IMR-90 (cell line): ENCODE data around the gene ADAP2. TPM values are rescaled to one million over a fixed set of nuclear protein-coding genes. Genes with fewer than 3 reads are reported as not detected.

ENCODE experiments used
- ATAC-seq: fragments of 200-7000 bp; cut with Tn5 transposase; 2 replicates; pipeline ENCODE4 v1.9.1; 2020; ENCODE audit warnings: low read depth, mild to moderate bottlenecking, moderate library complexity
- BruUV-seq: library from RNA; stranded (reverse); fragments of 400-500 nt; replicated peaks from 2 replicates; lab custom pipeline; 2021; lab: Mats Ljungman, UMichigan
- CTCF ChIA-PET: fragments of 300-600 bp; formaldehyde crosslinking; extraction: SDS; loops from one replicate; lab custom pipeline; 2021; ENCODE audit warnings: antibody characterized with exemption; lab: Yijun Ruan, JAX
- POLR2A ChIA-PET: fragments of 300-600 bp; sonication (Branson Sonifier 250); formaldehyde crosslinking; loops from one replicate; lab custom pipeline; 2022; ENCODE audit warnings: antibody characterized with exemption; ENCODE audit not compliant: unreplicated experiment; lab: Charles Lee
- DNase-seq: peaks from one replicate; pipeline ENCODE4 v3.0.0; 2013
- H2AFZ ChIP-seq: replicated peaks from 2 replicates; pipeline ENCODE3; 2013; ENCODE audit warnings: low read length, mild to moderate bottlenecking; ENCODE audit not compliant: poor library complexity
- H2AK5ac ChIP-seq: 2 replicates; pipeline ENCODE4 v1.6.1; 2013; ENCODE audit warnings: low read depth, low read length, inconsistent platforms
- H2AK9ac ChIP-seq: replicated peaks from 2 replicates; pipeline ENCODE3; 2013; ENCODE audit warnings: mild to moderate bottlenecking, low read depth, low read length, moderate library complexity; ENCODE audit not compliant: poor library complexity
- H2BK120ac ChIP-seq: 2 replicates; pipeline ENCODE4 v1.6.1; 2013; ENCODE audit warnings: low read depth, low read length, inconsistent platforms
- H2BK15ac ChIP-seq: 3 replicates; pipeline ENCODE4 v1.6.1; 2013; ENCODE audit warnings: low read depth, low read length, inconsistent platforms
- H2BK20ac ChIP-seq: 2 replicates; pipeline ENCODE4 v1.6.1; 2013; ENCODE audit warnings: low read depth, mild to moderate bottlenecking, inconsistent platforms, low read length, moderate library complexity
- H2BK5ac ChIP-seq: 2 replicates; pipeline ENCODE4 v1.6.1; 2013; ENCODE audit warnings: mild to moderate bottlenecking, low read depth, low read length, inconsistent platforms; ENCODE audit not compliant: poor library complexity, severe bottlenecking
- H3K14ac ChIP-seq: replicated peaks from 2 replicates; pipeline ENCODE4 v1.6.1; 2013; ENCODE audit warnings: low read depth, low read length, inconsistent platforms
- H3K18ac ChIP-seq: 2 replicates; pipeline ENCODE4 v1.6.1; 2013; ENCODE audit warnings: low read depth, low read length, control low read depth
- H3K23ac ChIP-seq: 2 replicates; pipeline ENCODE4 v1.6.1; 2013; ENCODE audit warnings: low read depth, low read length, inconsistent platforms
- H3K27ac ChIP-seq: 2 replicates; pipeline ENCODE4 v1.5.1; 2013; ENCODE audit warnings: mild to moderate bottlenecking, control low read depth, low read length; ENCODE audit not compliant: insufficient read depth
- H3K27me3 ChIP-seq: 2 replicates; pipeline ENCODE4 v1.6.1; 2013; ENCODE audit warnings: low read length; ENCODE audit not compliant: control insufficient read depth, insufficient read depth
- H3K36me3 ChIP-seq: 2 replicates; pipeline ENCODE4 v1.6.1; 2013; ENCODE audit warnings: low read length, mixed read lengths; ENCODE audit not compliant: control insufficient read depth, insufficient read depth
- H3K4ac ChIP-seq: 2 replicates; pipeline ENCODE4 v1.6.1; 2013; ENCODE audit warnings: low read depth, low read length, inconsistent platforms
- H3K4me1 ChIP-seq: 2 replicates; pipeline ENCODE4 v1.6.1; 2013; ENCODE audit warnings: low read length, mixed read lengths; ENCODE audit not compliant: control insufficient read depth, insufficient read depth
- H3K4me2 ChIP-seq: 2 replicates; pipeline ENCODE4 v1.6.1; 2013; ENCODE audit warnings: low read depth, mild to moderate bottlenecking, control low read depth, low read length, moderate library complexity
- H3K4me3 ChIP-seq: 2 replicates; pipeline ENCODE4 v1.5.1; 2013; ENCODE audit warnings: low read depth, mild to moderate bottlenecking, control low read depth, low read length, moderate library complexity; ENCODE audit not compliant: insufficient read depth
- H3K56ac ChIP-seq: 2 replicates; pipeline ENCODE4 v1.6.1; 2013; ENCODE audit warnings: low read length, inconsistent platforms; ENCODE audit not compliant: insufficient read depth; ENCODE audit errors: extremely low read depth
- H3K79me1 ChIP-seq, 2 experiments: 2 replicates each; pipeline ENCODE4 v1.6.1; 2013; ENCODE audit warnings: low read length in 2 of 2, inconsistent platforms in 1 of 2, low read depth in 1 of 2
- H3K9ac ChIP-seq: 2 replicates; pipeline ENCODE4 v1.6.1; 2013; ENCODE audit warnings: low read depth, low read length, control low read depth
- H3K9me1 ChIP-seq: 2 replicates; pipeline ENCODE4 v1.6.1; 2013; ENCODE audit warnings: low read length, inconsistent platforms; ENCODE audit not compliant: insufficient read depth
- H3K9me3 ChIP-seq: 2 replicates; pipeline ENCODE4 v1.6.1; 2013; ENCODE audit warnings: low read length; ENCODE audit not compliant: control insufficient read depth, insufficient read depth
- H4K20me1 ChIP-seq: 2 replicates; pipeline ENCODE4 v1.6.1; 2013; ENCODE audit warnings: low read length, inconsistent platforms; ENCODE audit not compliant: insufficient read depth
- H4K5ac ChIP-seq: 2 replicates; pipeline ENCODE4 v1.6.1; 2013; ENCODE audit warnings: mild to moderate bottlenecking, low read depth, low read length, control low read depth
- H4K8ac ChIP-seq, 2 experiments: 2 replicates each; pipeline ENCODE4 v1.6.1; 2013; ENCODE audit warnings: low read depth in 2 of 2, low read length in 2 of 2, control low read depth in 1 of 2, inconsistent platforms in 1 of 2
- H4K91ac ChIP-seq: 2 replicates; pipeline ENCODE4 v1.6.1; 2013; ENCODE audit warnings: low read depth, low read length, inconsistent platforms; ENCODE audit not compliant: insufficient read depth
- BHLHE40 ChIP-seq: fragments of 150-350 bp; IDR thresholded peaks from 2 replicates; pipeline ENCODE4 v1.6.1; 2016; ENCODE audit warnings: mild to moderate bottlenecking, low read depth, low read length
- CEBPB ChIP-seq: IDR thresholded peaks from 2 replicates; pipeline ENCODE4 v1.6.1; 2012; ENCODE audit warnings: low read depth, low read length, improper control_type of control experiment
- CHD1 ChIP-seq: IDR thresholded peaks from 2 replicates; pipeline ENCODE4 v1.6.1; 2012; ENCODE audit warnings: low read depth, low read length, improper control_type of control experiment
- FOS ChIP-seq: fragments of 150-350 bp; IDR thresholded peaks from 2 replicates; pipeline ENCODE4 v1.6.1; 2016; ENCODE audit warnings: low read depth, low read length
- MAFK ChIP-seq: IDR thresholded peaks from 2 replicates; pipeline ENCODE4 v1.6.1; 2012; ENCODE audit warnings: low read depth, low read length, improper control_type of control experiment
- MAZ ChIP-seq: IDR thresholded peaks from 2 replicates; pipeline ENCODE4 v1.6.1; 2012; ENCODE audit warnings: low read depth, mild to moderate bottlenecking, low read length, improper control_type of control experiment, moderate library complexity, borderline replicate concordance
- MXI1 ChIP-seq: IDR thresholded peaks from 2 replicates; pipeline ENCODE4 v1.6.1; 2012; ENCODE audit warnings: low read depth, mild to moderate bottlenecking, low read length, moderate library complexity, borderline replicate concordance
- NFE2L2 ChIP-seq: fragments of 150-350 bp; IDR thresholded peaks from 2 replicates; pipeline ENCODE4 v1.6.1; 2016; ENCODE audit warnings: low read depth, mild to moderate bottlenecking, low read length
- POLR2A ChIP-seq: IDR thresholded peaks from 2 replicates; pipeline ENCODE4 v1.6.1; 2012; ENCODE audit warnings: mild to moderate bottlenecking, low read depth, low read length
- RAD21 ChIP-seq: IDR thresholded peaks from 2 replicates; pipeline ENCODE4 v1.6.1; 2012; ENCODE audit warnings: low read length, improper control_type of control experiment
- RCOR1 ChIP-seq: IDR thresholded peaks from 2 replicates; pipeline ENCODE4 v1.6.1; 2012; ENCODE audit warnings: mild to moderate bottlenecking, low read length, improper control_type of control experiment; ENCODE audit not compliant: insufficient replicate concordance
- RFX5 ChIP-seq: IDR thresholded peaks from 2 replicates; pipeline ENCODE4 v1.8.0; 2012; ENCODE audit warnings: low read depth, mild to moderate bottlenecking, low read length, moderate library complexity
- SMC3 ChIP-seq: fragments of 150-350 bp; IDR thresholded peaks from 2 replicates; pipeline ENCODE4 v1.6.1; 2016; ENCODE audit warnings: low read depth, mild to moderate bottlenecking, antibody characterized with exemption, low read length, moderate library complexity
- WGBS, 2 experiments: methylation state at CpG; one replicate each; pipeline versions ENCODE4 v1.1.5 to v1.1.7; 2013; ENCODE audit warnings: missing lambda C conversion rate in 2 of 2; ENCODE audit not compliant: insufficient read length in 1 of 2; ENCODE audit errors: extremely low coverage in 2 of 2; 5-methylcytosine and 5-hydroxymethylcytosine counted together
- dilution Hi-C: fragments of 300-500 bp; cut with HindIII; formaldehyde crosslinking; loops from one replicate; pipeline ENCODE4 v1.14.3; 2018; ENCODE audit warnings: low sequenced_read_pairs; ENCODE audit not compliant: unreplicated experiment
- in situ Hi-C: fragments of 300-500 bp; cut with MboI; formaldehyde crosslinking; loops from 3 replicates; pipeline ENCODE4 v1.14.3; 2019; ENCODE audit warnings: low sequenced_read_pairs, inconsistent platforms, mixed read lengths
- intact Hi-C: fragments of 100-400 bp; cut with micrococcal nuclease; formaldehyde crosslinking; loops from 2 replicates; pipeline ENCODE4 v1.10.0; 2022
- polyA plus RNA-seq, 3 experiments: library from polyadenylated mRNA; depleted of rRNA; stranded (reverse); fragments of >200 nt; gene quantifications; 2 replicates each; pipeline ENCODE4 v1.2.3, GENCODE V29; 2012; ENCODE audit warnings: low replicate concordance in 1 of 3
- total RNA-seq: library from RNA; depleted of rRNA; stranded (reverse); fragments of >200 nt; gene quantifications from 2 replicates; pipeline ENCODE4 v1.2.3, GENCODE V29; 2012
- TF ChIP-seq, protein P1 (sequence below): fragments of 150-350 bp; IDR thresholded peaks from 2 replicates; pipeline ENCODE4 v1.6.1; 2017; ENCODE audit warnings: mild to moderate bottlenecking, antibody characterized with exemption, low read length, low read depth
- TF ChIP-seq, protein P2 (sequence below): fragments of 150-350 bp; IDR thresholded peaks from 2 replicates; pipeline ENCODE4 v1.6.1; 2016; ENCODE audit warnings: low read depth, mild to moderate bottlenecking, low read length, moderate library complexity, borderline replicate concordance
- TF ChIP-seq, protein P3 (sequence below): conservative IDR thresholded peaks from 2 replicates; pipeline ENCODE4 v1.5.1; 2012; ENCODE audit warnings: mild to moderate bottlenecking, low read depth, low read length, improper control_type of control experiment

ADAP2 gene
- total and polyA plus RNA-seq, 2 of the 4 experiments (the other 2 are of a cell fraction), result 0.90 to 1.2 TPM

DNA sequence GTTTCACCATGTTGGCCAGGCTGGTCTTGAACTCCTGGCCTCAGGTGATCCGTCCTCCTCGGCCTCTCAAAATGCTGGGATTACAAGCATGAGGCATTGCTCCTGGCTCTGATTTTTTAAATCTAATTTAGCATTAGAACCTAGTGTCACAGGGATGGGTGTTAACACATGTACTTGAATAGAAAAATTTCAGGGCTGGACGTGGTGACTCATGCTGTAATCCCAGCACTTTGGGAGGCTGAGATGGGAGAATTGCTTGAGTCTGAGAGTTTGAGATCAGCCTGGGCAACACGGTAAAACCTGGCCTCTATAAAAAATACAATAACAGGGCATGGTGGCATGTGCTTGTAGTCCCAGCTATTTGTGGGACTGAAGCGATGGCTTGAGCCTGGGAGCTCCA is 43.1 kb downstream of the ADAP2 start:
- TF ChIP-seq SMC3 (no peak), POLR2A (no peak), MAFK (no peak), MXI1 (no peak), FOS (no peak), RCOR1 (no peak), RFX5 (no peak), CEBPB (no peak), RAD21 (no peak), NFE2L2 (no peak), BHLHE40 (no peak), MAZ (no peak), CHD1 (no peak)
- TF ChIP-seq, protein P1, sequence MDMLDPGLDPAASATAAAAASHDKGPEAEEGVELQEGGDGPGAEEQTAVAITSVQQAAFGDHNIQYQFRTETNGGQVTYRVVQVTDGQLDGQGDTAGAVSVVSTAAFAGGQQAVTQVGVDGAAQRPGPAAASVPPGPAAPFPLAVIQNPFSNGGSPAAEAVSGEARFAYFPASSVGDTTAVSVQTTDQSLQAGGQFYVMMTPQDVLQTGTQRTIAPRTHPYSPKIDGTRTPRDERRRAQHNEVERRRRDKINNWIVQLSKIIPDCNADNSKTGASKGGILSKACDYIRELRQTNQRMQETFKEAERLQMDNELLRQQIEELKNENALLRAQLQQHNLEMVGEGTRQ, result no peak
- TF ChIP-seq, protein P2, sequence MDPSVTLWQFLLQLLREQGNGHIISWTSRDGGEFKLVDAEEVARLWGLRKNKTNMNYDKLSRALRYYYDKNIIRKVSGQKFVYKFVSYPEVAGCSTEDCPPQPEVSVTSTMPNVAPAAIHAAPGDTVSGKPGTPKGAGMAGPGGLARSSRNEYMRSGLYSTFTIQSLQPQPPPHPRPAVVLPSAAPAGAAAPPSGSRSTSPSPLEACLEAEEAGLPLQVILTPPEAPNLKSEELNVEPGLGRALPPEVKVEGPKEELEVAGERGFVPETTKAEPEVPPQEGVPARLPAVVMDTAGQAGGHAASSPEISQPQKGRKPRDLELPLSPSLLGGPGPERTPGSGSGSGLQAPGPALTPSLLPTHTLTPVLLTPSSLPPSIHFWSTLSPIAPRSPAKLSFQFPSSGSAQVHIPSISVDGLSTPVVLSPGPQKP, result no peak
- TF ChIP-seq, protein P3, sequence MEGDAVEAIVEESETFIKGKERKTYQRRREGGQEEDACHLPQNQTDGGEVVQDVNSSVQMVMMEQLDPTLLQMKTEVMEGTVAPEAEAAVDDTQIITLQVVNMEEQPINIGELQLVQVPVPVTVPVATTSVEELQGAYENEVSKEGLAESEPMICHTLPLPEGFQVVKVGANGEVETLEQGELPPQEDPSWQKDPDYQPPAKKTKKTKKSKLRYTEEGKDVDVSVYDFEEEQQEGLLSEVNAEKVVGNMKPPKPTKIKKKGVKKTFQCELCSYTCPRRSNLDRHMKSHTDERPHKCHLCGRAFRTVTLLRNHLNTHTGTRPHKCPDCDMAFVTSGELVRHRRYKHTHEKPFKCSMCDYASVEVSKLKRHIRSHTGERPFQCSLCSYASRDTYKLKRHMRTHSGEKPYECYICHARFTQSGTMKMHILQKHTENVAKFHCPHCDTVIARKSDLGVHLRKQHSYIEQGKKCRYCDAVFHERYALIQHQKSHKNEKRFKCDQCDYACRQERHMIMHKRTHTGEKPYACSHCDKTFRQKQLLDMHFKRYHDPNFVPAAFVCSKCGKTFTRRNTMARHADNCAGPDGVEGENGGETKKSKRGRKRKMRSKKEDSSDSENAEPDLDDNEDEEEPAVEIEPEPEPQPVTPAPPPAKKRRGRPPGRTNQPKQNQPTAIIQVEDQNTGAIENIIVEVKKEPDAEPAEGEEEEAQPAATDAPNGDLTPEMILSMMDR, result no peak
- DNase-seq (peak; percentile 40), ATAC-seq (peak; percentile 63)
- Histone ChIP-seq H2BK15ac (no peak overlapping the region), H4K5ac (no peak overlapping the region), H3K79me1 (peaks cover under 1 to 2% of the 10 kb centered on the region in 2 experiments; a peak in 2 of 4 replicates), H3K27ac (no peak overlapping the region), H3K23ac (no peak overlapping the region), H2BK5ac (no peak overlapping the region), H2AK9ac (no peak overlapping the region), H4K8ac (no peak overlapping the region), H3K4me2 (no peak overlapping the region), H3K9ac (no peak overlapping the region), H3K18ac (no peak overlapping the region), H3K27me3 (no peaks in the 10 kb centered on the region), H3K4me1 (no peaks in the 10 kb centered on the region; the same call in 1 of the 2 replicates), H3K9me3 (no peaks in the 10 kb centered on the region), H2BK120ac (no peak overlapping the region), H3K36me3 (no peaks in the 10 kb centered on the region), H2AK5ac (no peak overlapping the region), H4K91ac (no peak overlapping the region), H4K20me1 (no peaks in the 10 kb centered on the region), H3K14ac (no peak overlapping the region), H3K4me3 (no peak overlapping the region), H2AFZ (no peak overlapping the region), H3K4ac (no peak overlapping the region), H2BK20ac (no peak overlapping the region), H3K56ac (no peak overlapping the region), H3K9me1 (peaks cover 4% of the 10 kb centered on the region)
- CTCF ChIA-PET, result no interaction called here
- no TSS peak for BruUV-seq
- POLR2A ChIA-PET, result no interaction called here
- WGBS, 2 experiments, result 80% methylated on average over 1 of the region's 5 CpGs; no CpG with 5 or more reads in 1 of the 2 experiments
- in situ Hi-C loops (no loop called here), intact Hi-C loops (no loop called here), dilution Hi-C loops (no loop called here)
